Glutamatergic neuron (in vitro differentiated cells): ENCODE measurements around the gene TMEM247. TPM values are rescaled to one million over a fixed set of nuclear protein-coding genes. Genes with fewer than 3 reads are reported as not detected.

ENCODE experiments used
- DNase-seq: peaks from one replicate; pipeline ENCODE4 v3.0.0; 2022
- H3K27ac Mint-ChIP-seq: one replicate; pipeline ENCODE4 v1.8.0; 2020; ENCODE audit warnings: mild to moderate bottlenecking, mixed read lengths, inconsistent platforms; ENCODE audit not compliant: unreplicated experiment
- H3K27me3 Mint-ChIP-seq: one replicate; pipeline ENCODE4 v1.8.0; 2020; ENCODE audit warnings: mild to moderate bottlenecking, moderate library complexity, mixed read lengths, inconsistent platforms; ENCODE audit not compliant: unreplicated experiment
- H3K36me3 Mint-ChIP-seq: one replicate; pipeline ENCODE4 v1.8.0; 2020; ENCODE audit warnings: mild to moderate bottlenecking, mixed read lengths, inconsistent platforms; ENCODE audit not compliant: unreplicated experiment
- H3K4me1 Mint-ChIP-seq: one replicate; pipeline ENCODE4 v1.8.0; 2020; ENCODE audit warnings: mild to moderate bottlenecking, low read depth, mixed read lengths, inconsistent platforms; ENCODE audit not compliant: unreplicated experiment
- H3K4me3 Mint-ChIP-seq: one replicate; pipeline ENCODE4 v1.8.0; 2020; ENCODE audit warnings: mild to moderate bottlenecking, mixed read lengths, inconsistent platforms; ENCODE audit not compliant: unreplicated experiment
- H3K9me3 Mint-ChIP-seq: one replicate; pipeline ENCODE4 v1.8.0; 2020; ENCODE audit warnings: mild to moderate bottlenecking, moderate library complexity, mixed read lengths, inconsistent platforms; ENCODE audit not compliant: unreplicated experiment
- total RNA-seq: library from RNA; stranded (reverse); fragmentation: NEBNext Ultra II Directional; extraction: Animal tissue kit (Norgen Biotek cat#: 25700); gene quantifications from one replicate; pipeline ENCODE4 v1.2.1, GENCODE V29; 2021; ENCODE audit not compliant: unreplicated experiment
- TF ChIP-seq, protein P1 (sequence below): fragments of 200-600 bp; sonication (generic); IDR thresholded peaks from one replicate; pipeline ENCODE4 v1.5.0; 2021; ENCODE audit not compliant: partially characterized antibody, unreplicated experiment

The TMEM247 gene
- total RNA-seq, 1 donor from 2014 or later = not detected

DNA sequence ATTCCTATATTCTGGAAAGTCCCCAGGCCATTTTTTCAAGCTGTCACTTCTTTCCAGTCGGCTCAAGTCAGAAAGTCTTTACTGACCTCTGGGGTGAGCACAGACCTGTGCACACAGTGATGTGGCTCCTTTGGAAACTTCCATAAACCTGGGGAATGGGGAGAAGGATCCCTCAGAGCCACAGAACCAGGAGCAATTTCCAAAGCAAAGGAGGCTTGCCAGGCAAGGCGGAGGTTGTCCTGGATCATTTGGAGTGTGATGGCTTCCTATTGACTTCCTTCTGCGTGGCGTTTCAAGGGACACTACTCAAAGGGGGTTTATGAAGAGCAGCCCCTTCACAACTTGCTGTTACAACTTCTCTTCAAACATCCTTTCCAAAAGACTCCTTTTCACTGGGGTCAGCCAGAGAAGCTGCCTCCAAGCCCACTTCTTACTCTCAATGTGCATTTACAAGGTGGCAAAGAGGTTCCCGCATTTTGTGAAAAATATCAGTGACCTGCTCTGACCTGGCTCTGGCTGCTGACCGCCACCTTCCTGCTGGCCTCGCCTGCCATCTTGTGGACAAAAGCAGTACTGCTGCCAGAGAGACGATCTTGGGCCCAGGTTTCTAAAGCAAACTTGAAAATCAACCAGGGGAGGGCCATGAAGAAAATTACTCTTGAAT, 18.2 kb upstream of the TMEM247 start:
- peaks cover 4% of the 10 kb centered on the region for H3K36me3 Mint-ChIP-seq
- H3K4me1 Mint-ChIP-seq = peaks cover 11% of the 10 kb centered on the region
- DNase-seq = peak; percentile 88
- TF ChIP-seq, protein P1, sequence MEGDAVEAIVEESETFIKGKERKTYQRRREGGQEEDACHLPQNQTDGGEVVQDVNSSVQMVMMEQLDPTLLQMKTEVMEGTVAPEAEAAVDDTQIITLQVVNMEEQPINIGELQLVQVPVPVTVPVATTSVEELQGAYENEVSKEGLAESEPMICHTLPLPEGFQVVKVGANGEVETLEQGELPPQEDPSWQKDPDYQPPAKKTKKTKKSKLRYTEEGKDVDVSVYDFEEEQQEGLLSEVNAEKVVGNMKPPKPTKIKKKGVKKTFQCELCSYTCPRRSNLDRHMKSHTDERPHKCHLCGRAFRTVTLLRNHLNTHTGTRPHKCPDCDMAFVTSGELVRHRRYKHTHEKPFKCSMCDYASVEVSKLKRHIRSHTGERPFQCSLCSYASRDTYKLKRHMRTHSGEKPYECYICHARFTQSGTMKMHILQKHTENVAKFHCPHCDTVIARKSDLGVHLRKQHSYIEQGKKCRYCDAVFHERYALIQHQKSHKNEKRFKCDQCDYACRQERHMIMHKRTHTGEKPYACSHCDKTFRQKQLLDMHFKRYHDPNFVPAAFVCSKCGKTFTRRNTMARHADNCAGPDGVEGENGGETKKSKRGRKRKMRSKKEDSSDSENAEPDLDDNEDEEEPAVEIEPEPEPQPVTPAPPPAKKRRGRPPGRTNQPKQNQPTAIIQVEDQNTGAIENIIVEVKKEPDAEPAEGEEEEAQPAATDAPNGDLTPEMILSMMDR = peak; percentile 98
- H3K27me3 Mint-ChIP-seq = peaks cover 1% of the 10 kb centered on the region
- H3K9me3 Mint-ChIP-seq = no peaks in the 10 kb centered on the region
- no peak overlapping the region for H3K4me3 Mint-ChIP-seq
- no peak overlapping the region for H3K27ac Mint-ChIP-seq

- no peak for DNase-seq
- TF ChIP-seq, protein P1 = peak; percentile 64
- H3K9me3 Mint-ChIP-seq = no peaks in the 10 kb centered on the region
- peaks cover 1% of the 10 kb centered on the region for H3K27me3 Mint-ChIP-seq
- H3K4me3 Mint-ChIP-seq = no peak overlapping the region
- no peak overlapping the region for H3K27ac Mint-ChIP-seq
- peaks cover under 1% of the 10 kb centered on the region for H3K36me3 Mint-ChIP-seq
- H3K4me1 Mint-ChIP-seq = peaks cover 11% of the 10 kb centered on the region
Observed at GRCh38 chr2:46461709-46462171, 17.6 kb upstream of the TMEM247 start.

GRCh38 chr2:46462936-46463335, 16.4 kb upstream of the TMEM247 start:
- H3K27ac Mint-ChIP-seq = no peak overlapping the region
- H3K36me3 Mint-ChIP-seq = no peaks in the 10 kb centered on the region
- peaks cover 4% of the 10 kb centered on the region for H3K27me3 Mint-ChIP-seq
- no peak for DNase-seq
- H3K4me1 Mint-ChIP-seq = peaks cover 11% of the 10 kb centered on the region
- no peaks in the 10 kb centered on the region for H3K9me3 Mint-ChIP-seq
- TF ChIP-seq, protein P1 = no peak
- H3K4me3 Mint-ChIP-seq = no peak overlapping the region

GRCh38 chr2:46469116-46469515, 10.2 kb upstream of the TMEM247 start:
- peaks cover 2% of the 10 kb centered on the region for H3K27me3 Mint-ChIP-seq
- no peaks in the 10 kb centered on the region for H3K36me3 Mint-ChIP-seq
- no peaks in the 10 kb centered on the region for H3K9me3 Mint-ChIP-seq
- H3K4me3 Mint-ChIP-seq = no peak overlapping the region
- H3K4me1 Mint-ChIP-seq = peaks cover 7% of the 10 kb centered on the region
- no peak overlapping the region for H3K27ac Mint-ChIP-seq
- no peak for DNase-seq
- TF ChIP-seq, protein P1 = no peak

DNA sequence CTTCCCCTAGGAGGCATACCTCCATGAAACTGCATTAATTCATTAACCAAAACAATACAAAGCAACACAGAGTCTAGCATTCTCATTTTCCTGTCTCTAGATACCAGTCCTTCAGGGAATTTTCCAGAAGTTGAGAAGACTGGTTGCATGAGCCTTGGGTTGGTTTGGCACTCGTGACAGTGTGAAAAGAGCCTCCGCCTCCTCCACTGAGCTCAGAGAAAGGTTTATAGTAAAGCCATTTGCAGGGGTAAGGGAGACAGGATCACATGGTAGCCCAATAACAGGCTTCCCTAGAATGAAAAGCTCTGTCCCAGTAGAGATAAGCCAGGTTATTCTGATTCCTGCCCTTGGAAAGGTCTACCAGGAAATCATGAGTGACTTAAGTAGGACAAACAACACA, 9.7 kb upstream of the TMEM247 start:
- no peaks in the 10 kb centered on the region for H3K36me3 Mint-ChIP-seq
- no peak overlapping the region for H3K4me3 Mint-ChIP-seq
- H3K27me3 Mint-ChIP-seq = peaks cover 2% of the 10 kb centered on the region
- no peak overlapping the region for H3K27ac Mint-ChIP-seq
- DNase-seq = no peak
- H3K4me1 Mint-ChIP-seq = peaks cover 2% of the 10 kb centered on the region
- H3K9me3 Mint-ChIP-seq = no peaks in the 10 kb centered on the region
- TF ChIP-seq, protein P1 = no peak
